ENCODE data around the gene C3orf20.
"Not testable (repeated sequence)": the region's sequence is repeated elsewhere in the genome, so short reads cannot be mapped to it uniquely, and the experiment has no call there.

C3orf20 gene

DNA sequence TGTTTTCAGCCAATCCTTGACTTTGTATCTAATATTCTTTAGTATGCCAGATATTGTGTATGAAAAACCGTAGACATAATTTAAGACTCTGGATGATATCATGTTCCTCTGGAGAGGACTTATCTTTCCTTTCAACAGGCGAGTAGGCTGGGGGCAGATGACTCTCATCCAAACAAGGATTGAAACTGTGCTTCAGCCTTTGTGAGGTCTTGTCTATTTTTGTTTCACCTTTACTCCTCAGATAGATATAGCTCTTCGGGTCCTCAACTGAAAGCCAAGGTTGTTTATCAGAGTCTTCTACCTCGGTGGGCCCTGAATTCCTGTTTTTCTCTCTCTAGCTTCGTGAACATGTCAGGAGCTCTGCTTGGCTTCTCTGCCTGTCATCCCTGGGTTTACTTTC lies 66.0 kb downstream of the C3orf20 start:
- H3K4me3 ChIP-seq (ENCODE audit: low read depth, low read length): no peak overlapping the region
- TF ChIP-seq, protein P1, sequence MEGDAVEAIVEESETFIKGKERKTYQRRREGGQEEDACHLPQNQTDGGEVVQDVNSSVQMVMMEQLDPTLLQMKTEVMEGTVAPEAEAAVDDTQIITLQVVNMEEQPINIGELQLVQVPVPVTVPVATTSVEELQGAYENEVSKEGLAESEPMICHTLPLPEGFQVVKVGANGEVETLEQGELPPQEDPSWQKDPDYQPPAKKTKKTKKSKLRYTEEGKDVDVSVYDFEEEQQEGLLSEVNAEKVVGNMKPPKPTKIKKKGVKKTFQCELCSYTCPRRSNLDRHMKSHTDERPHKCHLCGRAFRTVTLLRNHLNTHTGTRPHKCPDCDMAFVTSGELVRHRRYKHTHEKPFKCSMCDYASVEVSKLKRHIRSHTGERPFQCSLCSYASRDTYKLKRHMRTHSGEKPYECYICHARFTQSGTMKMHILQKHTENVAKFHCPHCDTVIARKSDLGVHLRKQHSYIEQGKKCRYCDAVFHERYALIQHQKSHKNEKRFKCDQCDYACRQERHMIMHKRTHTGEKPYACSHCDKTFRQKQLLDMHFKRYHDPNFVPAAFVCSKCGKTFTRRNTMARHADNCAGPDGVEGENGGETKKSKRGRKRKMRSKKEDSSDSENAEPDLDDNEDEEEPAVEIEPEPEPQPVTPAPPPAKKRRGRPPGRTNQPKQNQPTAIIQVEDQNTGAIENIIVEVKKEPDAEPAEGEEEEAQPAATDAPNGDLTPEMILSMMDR (IDR thresholded peaks at IDR 0.05; ENCODE audit: low read depth, low read length): no peak
- TF ChIP-seq POLR2A (IDR thresholded peaks at IDR 0.05; ENCODE audit: extremely low read depth, insufficient read length) (no peak), MYC (IDR thresholded peaks at IDR 0.05; ENCODE audit: low read depth, low read length) (no peak)
- TF ChIP-seq, protein P2, sequence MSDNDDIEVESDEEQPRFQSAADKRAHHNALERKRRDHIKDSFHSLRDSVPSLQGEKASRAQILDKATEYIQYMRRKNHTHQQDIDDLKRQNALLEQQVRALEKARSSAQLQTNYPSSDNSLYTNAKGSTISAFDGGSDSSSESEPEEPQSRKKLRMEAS (IDR thresholded peaks at IDR 0.05; ENCODE audit: low read depth, low read length): no peak
- no peak for DNase-seq (ENCODE audit: low read depth)

DNA sequence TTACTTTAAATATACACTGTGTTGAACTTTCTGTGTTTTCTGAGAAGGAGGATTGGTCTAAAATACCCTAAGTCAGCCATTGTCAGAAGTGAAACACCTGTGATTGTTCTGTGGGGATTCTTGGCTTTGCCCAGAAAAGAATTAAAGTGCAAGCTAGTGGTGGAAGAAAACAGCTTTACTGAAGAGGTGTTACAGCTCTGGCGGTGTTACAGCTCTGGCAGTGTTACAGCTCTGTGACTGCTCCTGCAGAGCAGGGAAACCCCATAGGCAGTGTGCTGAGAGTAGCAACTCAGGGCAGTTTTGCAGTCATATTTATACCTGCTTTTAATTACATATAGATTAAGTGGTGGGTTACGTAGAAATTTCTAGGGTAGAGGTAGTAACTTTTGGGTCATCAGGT lies 66.6 kb downstream of the C3orf20 start:
- H3K4me3 ChIP-seq (ENCODE audit: low read depth, low read length): no peak overlapping the region
- DNase-seq (ENCODE audit: low read depth): no peak

DNA sequence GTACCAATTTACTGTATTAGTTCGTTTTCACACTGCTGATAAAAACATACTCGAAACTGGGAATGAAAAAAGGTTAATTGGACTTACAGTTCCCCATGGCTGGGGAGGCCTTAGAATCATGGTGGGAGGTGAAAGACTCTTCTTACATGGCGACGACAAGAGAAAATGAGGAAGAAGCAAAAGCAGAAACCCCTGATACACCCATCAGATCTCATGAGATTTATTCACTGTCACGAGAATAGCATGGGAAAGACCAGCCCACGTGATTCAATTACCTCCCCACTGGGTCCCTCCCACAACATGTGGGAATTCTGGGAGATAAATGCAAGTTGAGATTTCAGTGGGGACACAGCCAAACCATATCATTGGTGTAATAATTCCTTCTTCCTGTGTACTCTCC lies 69.6 kb downstream of the C3orf20 start:
- H3K4me3 ChIP-seq (ENCODE audit: low read depth, low read length): no peak overlapping the region
- TF ChIP-seq POLR2A (IDR thresholded peaks at IDR 0.05; ENCODE audit: extremely low read depth, insufficient read length): no peak
- no peak for TF ChIP-seq MYC (IDR thresholded peaks at IDR 0.05; ENCODE audit: low read depth, low read length)
- TF ChIP-seq, protein P1 (IDR thresholded peaks at IDR 0.05; ENCODE audit: low read depth, low read length): no peak
- TF ChIP-seq, protein P2 (IDR thresholded peaks at IDR 0.05; ENCODE audit: low read depth, low read length): no peak
- no peak for DNase-seq (ENCODE audit: low read depth)

More for the DNA sequence above, 66.6 kb downstream of the C3orf20 start:
- no peak for TF ChIP-seq MYC (IDR thresholded peaks at IDR 0.05; ENCODE audit: low read depth, low read length)
- TF ChIP-seq, protein P2 (IDR thresholded peaks at IDR 0.05; ENCODE audit: low read depth, low read length): no peak
- TF ChIP-seq, protein P1 (IDR thresholded peaks at IDR 0.05; ENCODE audit: low read depth, low read length): no peak
- TF ChIP-seq POLR2A (IDR thresholded peaks at IDR 0.05; ENCODE audit: extremely low read depth, insufficient read length): no peak

DNA sequence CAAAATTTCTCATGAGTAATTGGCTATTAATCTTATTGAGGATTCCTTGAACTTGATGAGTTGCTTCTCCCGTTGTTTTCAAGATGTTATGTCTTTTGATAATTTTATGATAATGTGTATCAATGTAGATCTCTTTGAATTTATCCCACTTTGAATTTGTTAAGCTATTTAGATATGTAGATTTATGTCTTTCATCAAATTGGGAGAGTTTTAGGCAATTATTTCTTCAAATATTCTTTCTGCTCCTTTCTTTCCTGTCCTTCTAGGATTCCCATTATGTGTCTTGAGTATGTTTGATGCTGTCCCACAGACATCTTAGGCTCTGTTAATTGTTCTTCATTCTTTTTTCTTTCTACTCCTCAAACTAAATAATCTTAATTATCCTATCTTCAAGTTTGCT lies 75.7 kb downstream of the C3orf20 start:
- TF ChIP-seq MYC (IDR thresholded peaks at IDR 0.05; ENCODE audit: low read depth, low read length) (no peak), POLR2A (IDR thresholded peaks at IDR 0.05; ENCODE audit: extremely low read depth, insufficient read length) (no peak)
- TF ChIP-seq, protein P2 (IDR thresholded peaks at IDR 0.05; ENCODE audit: low read depth, low read length): no peak
- TF ChIP-seq, protein P1 (IDR thresholded peaks at IDR 0.05; ENCODE audit: low read depth, low read length): no peak
- no peak for DNase-seq (ENCODE audit: low read depth)
- no peak overlapping the region for H3K4me3 ChIP-seq (ENCODE audit: low read depth, low read length)

DNA sequence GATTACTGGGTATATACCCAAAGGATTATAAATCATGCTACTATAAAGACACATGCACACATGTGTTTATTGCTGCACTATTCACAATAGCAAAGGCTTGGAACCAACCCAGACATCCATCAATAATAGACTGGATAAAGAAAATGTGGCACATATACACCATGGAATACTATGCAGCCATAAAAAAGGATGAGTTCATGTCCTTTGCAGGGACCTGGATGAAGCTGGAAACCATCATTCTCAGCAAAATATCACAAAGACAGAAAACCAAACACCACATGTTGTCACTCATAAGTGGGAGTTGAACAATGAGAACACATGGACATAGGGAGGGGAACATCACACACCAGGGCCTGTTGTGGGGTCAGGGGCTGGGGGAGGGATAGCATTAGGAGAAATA lies 78.0 kb downstream of the C3orf20 start:
- DNase-seq (ENCODE audit: low read depth); H3K4me3 ChIP-seq (ENCODE audit: low read depth, low read length): not testable (repeated sequence)

DNA sequence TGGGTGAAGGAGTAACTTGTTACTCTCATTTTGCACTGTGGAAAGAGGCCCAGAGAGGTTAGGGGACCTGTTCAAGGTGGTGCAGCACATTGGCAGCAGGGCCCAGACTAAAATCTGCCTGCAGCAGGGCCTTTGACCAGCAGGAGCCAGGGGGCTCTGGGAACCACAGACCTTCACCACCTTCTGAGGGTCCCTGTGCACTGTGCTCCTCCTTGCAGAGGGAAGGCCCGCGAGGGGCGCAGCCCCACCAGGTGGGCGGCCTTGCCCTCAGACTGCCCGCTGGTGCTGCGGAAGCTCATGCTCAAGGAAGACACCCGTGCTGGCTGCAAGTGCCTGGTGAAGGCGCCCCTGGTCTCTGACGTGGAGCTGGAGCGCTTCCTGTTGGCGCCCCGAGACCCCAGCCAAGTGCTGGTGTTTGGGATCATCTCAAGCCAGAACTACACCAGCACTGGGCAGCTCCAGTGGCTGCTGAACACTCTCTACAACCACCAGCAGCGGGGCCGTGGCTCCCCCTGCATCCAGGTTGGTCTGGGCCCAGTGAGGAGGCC lies 82.3 kb downstream of the C3orf20 start:
- no peak for DNase-seq (ENCODE audit: low read depth)
- TF ChIP-seq, protein P2 (IDR thresholded peaks at IDR 0.05; ENCODE audit: low read depth, low read length): no peak
- TF ChIP-seq MYC (IDR thresholded peaks at IDR 0.05; ENCODE audit: low read depth, low read length) (no peak), POLR2A (IDR thresholded peaks at IDR 0.05; ENCODE audit: extremely low read depth, insufficient read length) (no peak)
- TF ChIP-seq, protein P1 (IDR thresholded peaks at IDR 0.05; ENCODE audit: low read depth, low read length): no peak
- H3K4me3 ChIP-seq (ENCODE audit: low read depth, low read length): no peak overlapping the region
